ENCODE data around the gene MYOM1.
"Not testable (repeated sequence)": the region's sequence is repeated elsewhere in the genome, so short reads cannot be mapped to it uniquely, and the experiment has no call there.

Gene MYOM1

DNA sequence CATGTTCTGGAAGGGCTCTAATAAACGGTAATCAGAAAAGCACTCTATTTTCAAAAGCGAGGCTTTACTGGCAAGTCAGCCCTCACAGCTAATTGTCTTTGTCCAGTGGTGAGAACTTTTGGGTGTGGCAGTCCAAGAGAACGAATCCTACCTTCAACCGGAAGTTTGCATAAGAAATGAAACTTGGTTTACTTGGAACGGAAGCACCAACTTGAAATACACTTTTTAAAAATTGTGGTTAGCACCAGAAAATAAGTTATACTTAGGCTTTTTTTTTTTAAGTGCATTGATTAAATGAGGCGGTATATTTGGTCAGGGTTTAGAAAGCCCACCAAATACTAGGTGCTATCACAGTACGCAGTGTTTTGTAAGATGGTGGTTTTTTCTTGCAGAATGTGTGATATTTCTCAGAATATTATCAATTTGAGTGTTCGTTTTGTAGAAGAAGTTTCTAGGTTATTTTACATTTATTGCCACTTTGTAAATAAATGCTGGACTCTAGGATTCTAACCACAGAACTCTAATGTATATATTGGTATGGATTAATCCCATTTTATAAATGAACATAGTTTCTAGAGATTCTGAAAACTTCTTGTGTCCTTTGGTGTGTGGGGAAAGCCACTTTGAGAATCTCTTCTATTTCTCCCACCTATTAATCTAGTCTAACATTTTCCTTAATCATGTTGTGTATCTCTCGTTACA is 29.0 kb upstream of the MYOM1 start:
- DNase-seq = peak; percentile 78

DNA sequence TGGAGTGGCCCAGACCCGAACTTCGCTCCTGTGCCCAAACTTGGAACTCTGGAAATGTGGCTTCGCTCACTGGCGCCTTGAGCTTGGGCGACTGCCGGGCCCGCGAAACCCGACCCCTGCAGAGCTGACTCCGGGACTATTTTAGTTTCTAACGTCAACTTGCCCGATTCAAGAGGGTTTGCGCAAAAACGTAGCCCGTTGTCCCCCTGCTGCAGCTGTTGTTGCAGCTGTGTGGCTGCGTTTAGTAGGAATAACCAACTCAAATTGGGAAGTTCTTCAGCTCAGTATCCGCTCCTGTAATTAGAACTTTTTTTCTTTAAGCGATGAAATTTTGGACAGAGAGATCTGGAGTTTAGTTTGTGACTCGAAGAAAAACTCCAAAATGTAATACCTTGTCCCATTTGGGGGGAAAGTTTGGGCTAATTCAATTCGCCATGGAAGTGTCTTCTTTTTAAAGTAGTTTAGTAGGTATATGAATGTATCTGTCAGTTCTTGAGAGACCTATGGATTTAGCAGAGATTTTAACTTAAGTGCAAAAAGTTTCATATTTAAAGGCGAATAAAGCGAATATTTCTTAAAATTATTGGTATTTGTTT is 28.4 kb upstream of the MYOM1 start:
- no peak for DNase-seq

DNA sequence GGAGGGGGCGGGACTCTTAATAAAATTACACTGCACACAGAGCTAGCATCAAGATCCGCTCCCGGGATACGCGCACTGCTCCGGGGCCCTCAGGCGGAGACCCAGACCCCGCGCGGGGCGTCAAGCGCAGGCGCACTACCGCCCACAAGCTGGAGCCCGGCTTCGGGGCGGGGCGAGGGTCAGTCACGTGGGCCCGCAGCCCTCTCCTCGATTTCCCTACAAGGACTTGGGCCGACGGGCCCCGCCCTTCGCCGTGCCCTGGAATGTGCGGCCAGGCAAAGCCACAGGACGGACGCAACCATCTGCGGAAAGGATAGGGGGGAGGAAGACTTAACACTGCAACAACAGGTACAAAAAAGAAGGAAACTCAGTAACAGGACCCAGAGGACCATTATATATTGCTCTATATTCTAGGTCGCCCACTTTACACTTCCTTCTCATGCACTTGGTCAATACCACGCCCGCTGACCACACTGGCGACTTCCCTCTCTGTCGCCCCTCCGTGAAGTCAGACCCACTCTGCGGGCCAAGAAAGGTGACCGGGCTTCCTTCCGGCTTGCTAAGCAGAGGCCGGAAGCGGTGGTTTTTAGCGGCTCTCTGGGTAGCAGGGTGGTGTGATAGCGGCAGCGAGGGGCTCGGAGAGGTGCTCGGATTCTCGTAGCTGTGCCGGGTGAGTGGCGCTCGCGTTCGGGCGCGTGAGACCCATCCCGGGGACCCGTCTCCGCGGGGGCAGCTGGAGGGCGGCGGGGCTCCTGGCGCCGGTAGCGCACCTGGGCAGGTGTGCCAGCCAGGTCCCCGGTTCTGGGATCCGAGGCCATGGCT is 27.7 kb upstream of the MYOM1 start, which contains the start of gene MYL12A:
TSS of gene MYL12A (plus strand) at position 562 of the 822 bp plus-strand sequence. CDS start 5,447 bp downstream, outside the sequence.
- peak; percentile 99 for DNase-seq

DNA sequence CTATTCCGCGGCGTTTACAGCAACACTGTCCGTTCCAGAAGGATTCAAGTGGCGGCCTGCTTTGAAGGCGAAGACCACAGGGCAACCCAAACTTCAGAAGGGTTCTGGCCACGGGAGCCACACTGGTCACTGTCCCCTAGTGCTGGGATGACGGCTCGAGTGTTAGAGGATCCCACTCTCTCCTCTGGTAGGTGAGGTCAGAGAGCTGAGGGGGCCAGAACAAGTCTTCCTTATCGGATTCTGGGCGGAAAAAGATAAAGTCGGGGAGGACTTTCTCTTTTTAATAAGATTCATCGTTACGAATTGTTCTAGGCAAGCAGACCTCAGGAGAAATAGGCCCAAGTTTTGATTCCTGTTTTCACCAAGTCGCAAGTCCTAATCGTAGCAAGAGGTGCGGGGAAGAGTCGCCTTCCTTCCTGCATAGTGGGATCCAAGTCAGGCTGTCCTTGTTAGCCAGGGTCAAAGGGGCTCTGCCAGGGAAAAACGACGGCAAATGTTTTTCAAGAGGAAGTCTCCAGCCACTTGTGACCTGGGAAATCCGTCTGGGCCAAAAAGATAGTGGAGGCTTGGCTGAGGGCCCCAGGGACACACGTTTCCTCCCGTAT is 27.0 kb upstream of the MYOM1 start:
- no peak for DNase-seq

DNA sequence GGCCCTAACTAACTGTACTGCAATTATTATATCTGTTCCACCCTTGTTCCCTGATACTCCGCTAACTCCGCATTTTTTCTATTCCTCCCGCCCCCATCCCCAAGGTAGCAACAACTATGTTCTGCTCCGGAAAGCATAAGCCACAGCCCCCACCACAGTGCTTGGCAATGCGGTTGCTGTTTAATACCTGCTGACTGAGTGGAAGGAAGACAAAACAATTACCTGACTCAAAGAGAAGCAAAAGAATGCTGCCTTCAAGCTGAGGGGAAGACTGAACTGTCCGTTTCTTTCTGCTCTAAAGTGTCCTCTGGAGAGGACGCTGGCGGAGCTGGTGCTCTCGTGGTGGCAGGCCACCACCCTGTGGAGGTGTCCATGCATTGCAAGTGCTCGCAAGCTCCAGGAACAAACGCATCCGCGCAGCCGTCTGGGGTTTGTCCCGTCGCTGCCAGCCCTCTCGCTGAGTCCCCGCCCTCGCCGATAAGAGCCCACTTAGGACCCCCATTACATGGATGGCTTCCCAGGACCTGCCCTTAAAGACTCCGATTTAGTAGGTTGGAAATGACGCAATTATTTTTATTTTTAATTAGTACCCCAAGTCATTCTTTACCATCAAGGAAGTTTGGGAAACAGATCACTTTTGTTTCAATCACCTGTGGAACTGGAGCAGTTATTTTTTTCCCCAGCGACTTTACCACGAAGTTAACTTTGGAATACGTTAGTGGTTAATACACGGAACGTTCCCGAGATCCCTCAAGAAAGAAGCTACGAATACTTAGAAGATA is 26.3 kb upstream of the MYOM1 start:
- peak; percentile 89 for DNase-seq

DNA sequence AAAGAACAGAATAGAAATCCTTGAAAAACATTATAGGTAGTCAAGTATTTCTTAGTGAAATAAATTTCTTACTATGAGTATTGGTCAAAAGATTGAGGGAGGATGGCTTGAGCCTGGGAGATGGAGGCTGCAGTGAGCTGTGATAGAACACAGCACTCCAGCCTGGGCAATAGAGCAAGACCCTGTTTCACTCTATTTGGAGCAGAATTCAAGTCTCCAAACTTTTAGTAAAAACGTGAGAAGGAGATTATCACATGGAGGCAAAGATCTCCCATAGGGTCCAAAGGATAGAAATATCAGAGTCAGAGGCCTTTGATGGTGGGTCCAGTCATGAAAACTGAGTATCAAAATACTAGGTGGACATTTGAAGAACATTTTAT is 25.4 kb upstream of the MYOM1 start:
- DNase-seq = no peak

DNA sequence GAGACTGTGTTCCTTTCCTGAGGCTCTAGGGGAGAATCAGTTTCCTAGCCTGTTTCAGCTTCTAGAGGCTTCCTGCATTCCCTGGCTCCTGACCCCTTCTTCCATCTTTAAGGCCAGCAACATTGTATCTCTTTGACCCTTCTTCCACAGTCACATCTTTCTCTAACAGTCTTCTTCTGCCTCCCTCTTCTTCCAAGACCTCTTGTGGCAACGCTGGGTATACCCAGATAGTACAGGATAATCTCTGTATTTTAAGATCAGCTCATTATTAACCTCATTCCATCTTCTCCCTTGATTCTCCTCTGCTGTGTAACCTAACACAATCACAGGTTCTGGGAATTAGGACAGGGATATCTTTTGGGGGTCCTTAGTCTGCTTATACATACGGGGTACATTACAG is 19.0 kb upstream of the MYOM1 start:
- DNase-seq = no peak

DNA sequence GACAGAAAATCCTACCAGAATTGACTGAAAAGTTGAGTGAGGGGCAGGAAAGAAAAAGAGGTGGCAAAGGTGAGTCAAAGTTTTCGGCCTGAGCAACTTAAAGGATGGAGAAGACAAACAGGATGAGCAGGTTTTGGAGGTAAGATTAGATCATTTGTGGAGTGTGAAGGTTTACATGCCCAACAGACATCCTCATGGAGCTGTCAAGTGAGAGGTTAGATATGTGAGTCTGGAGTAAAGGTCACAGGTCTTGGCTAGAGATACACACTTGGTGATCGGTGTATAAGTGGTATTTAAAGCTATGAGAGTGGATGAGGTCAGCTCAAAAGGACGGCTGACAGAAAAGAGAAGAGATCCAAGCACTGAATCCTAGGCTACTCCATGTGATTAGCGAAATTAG is 16.7 kb upstream of the MYOM1 start:
- no peak for DNase-seq

DNA sequence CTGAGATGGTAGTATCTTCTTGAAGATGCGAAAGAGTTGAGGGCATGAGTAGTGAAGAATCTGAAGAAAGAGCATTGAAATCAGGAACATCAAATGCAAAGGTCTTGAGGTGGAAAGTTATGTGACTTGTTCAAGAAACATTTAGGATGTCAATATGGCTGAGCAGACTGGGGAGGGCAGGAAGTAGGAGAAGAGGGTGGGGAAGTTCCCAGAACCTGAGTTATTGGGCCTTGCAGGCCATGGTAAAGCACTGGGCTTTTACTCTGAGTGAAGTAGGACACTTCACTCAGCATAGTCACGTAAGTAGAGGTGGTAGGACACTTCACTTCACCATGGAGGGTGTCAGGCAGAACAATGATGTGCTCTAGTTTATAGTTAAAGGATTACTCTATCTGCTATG is 16.1 kb upstream of the MYOM1 start:
- no peak for DNase-seq

DNA sequence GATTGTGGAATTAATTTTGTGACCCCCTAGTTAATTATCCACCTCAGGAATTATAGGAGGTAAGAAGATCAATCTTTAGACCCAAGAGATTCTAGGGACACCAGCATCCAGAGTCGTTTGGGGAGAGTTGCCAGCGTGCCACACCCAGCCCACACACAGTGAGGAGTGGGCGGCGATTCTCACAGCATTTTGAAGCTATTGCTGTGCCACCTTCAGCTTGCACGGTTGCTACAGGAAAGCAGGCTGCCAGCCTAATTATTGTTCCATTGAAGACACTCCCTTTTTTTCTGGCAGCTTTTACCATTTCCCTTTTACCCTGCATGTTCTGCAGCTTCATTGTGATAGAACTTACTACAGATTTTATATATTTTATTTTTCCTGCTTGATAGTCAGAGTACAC is 14.7 kb upstream of the MYOM1 start:
- DNase-seq = no peak

DNA sequence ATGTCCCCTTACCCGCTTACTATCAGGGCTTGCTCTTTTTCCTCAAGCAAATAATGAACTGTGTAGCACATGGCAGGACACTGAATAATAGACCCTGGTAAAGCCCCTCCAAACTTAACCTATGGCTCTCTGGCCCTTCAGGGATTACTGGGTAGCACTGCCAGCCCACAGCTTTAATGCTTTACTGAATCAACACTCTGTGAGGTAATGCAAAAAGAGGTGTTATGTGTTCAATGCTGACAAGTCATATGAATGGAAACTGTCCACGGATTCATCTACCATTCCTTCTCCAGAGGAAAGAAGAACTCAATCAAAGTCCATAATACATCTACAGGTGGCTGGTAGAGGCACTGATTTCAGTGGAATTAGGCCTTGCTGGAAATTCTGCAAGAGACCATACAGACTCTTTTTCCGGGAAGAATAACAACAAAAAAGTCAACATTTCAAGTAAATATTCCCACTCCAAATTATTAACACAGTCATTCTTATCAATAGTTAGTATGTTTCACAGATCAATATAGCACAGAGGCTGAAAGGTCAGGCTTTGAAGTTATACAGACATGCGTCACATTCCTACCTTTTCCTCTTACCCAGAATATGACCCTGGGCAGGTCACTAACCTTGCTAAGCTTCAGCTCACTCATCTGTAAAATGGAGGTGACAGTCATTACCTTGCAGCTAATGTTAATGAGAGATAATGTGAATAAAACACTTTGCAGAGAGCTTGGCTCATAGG is 13.8 kb upstream of the MYOM1 start:
- DNase-seq = no peak

DNA sequence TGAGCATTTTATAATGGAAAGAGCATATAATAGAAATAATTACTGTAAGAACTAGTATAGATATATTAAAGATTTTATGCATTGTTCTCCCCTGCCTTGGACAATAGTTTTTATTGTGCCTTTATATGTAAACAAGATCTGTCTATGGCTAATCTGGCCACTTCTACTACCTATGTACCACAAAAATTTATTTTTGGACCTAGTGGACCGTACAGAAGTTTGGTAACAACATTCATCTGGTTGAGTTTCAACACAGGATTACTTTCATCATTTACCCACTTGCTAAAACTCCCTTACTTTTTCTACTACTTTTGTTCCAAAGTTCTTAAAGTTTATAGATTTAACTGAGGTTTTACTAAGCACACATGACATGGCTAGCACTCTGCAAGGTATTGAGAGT is 13.2 kb upstream of the MYOM1 start:
- no peak for DNase-seq

DNA sequence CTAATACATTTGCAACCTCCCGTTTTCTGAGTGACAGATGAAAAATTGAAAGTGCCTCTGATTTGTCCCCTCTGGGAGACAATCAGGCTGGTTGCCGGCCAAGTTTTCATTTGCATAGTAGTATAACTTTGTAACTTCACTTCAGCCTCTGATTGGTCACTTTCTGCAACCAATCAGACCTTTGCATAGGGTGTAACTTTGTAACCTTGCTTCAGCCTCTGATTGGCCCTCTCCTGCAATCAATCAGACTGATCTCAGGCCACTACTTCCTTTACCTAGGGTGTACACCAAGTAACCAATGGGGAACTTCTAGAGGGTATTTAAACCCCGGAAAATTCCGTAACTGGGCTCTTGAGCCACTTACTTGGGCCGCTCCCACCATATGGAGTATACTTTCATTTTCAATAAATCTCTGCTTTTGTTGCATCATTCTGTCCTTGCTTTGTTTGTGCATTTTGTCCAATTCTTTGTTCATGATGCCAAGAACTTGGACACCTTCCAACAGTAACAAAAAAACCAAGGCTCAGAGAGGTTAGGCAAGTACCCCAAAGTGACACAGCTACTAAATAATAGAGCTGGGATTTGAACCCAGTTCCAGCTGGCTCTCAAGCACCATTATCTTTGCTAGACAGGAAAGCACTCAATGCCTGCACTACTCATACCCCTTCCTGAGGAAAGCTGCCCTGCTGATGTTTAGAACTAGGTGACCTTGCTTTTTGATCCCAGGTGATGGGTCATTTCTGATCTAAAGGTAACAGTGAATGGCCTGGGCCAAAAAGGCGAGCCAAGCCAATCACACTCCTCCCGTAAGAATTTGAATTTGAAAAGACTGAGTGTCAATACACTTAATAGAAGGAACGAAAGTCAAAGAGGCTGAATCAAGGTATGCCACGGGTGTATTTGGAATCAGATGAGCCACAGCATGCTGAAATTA is 10.9 kb upstream of the MYOM1 start:
- DNase-seq = no peak

DNA sequence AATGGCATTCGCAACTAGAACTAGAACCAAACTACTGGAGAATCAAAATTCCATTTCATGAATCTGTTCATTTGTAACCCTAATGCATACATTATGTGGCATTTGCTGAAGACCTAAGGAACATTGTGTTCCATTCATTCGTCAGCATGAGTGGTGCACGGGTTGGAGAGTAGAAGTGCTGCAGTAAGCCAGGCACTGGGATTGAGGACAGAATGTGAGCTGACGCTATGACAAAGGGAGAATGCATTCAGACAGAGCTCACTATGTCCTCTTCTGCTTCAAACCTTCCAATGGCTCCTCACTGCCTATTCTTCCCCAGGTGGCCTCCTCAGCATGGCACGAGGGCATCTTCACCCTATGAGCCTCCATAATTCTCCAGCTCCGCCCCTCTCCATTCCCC is 6.3 kb upstream of the MYOM1 start:
- no peak for DNase-seq

DNA sequence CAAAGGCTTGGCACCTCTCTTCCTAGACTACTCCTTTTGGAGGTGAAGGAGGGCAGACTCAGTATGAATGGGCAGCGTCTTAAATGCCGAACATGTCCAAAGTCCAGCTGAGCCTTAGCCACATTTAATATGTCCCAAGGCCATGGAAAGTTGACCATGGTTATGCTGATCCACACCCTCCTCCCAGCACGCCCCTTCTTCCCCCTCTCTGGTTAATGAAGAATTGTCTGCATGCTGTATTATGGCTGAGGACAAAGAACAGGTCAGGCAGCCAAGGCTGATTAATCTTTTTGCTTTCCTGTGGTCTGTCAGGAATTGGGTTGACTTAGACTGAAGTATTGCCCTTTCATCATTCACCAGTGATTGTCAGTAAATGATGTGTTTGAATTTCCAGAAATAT is 5.8 kb upstream of the MYOM1 start:
- DNase-seq = no peak

DNA sequence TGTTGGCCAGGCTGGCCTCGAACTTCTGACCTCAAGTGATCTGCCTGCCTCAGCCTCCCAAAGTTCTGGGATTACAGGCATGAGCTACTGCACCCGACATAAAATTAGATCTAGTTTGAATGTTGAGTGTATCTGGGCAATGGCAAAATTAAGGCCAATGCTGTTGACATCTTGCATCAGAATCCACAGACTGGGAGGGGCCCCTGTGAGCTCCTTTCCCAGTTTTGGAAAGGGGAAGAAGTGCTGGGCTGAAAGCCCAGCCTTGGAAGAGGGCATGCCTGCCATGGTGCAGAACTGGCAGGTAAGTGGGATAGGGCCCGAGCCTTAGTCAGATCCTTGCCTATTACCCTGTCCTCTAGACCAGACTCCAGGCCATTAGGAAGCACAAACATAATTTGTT is 4.5 kb upstream of the MYOM1 start:
- no peak for DNase-seq

DNA sequence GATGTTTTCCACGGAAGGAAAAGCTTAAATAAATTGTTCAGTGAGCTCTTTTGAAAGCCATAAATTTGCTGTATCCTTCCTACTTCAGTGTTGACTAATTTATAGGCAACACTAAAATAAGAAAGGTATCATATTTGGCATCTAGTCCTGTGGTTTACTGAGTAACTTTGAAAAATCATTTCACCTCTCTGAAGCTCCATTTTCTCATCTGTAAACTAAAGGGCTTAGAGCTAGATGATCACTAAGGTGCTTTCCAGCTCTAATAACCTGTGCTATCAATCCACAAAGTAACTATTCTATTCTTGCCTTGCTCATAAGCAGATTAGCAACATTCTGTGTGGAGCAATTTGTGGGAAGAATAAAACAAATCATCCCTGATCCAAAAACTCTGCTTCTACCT is 3.6 kb upstream of the MYOM1 start:
- DNase-seq = peak; percentile 42

DNA sequence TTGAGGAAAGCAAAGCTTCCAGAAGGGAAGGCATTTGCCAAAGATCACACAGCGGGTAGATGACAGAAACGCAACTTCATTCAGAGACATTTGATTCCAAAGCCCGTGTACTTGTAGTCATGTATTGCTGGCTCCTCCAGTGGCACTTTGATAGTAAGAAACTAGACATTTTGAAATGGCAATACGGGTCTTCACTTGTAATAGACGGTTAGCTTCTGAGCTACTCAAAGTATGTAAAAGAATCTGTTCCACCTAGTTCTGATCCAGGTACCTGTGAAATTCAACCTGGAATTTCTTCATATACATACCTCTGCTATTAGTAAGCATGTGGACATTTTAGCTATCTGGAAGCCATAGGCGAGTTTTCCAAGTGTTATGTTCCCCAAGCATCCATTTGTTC is 1.7 kb upstream of the MYOM1 start:
- no peak for DNase-seq

DNA sequence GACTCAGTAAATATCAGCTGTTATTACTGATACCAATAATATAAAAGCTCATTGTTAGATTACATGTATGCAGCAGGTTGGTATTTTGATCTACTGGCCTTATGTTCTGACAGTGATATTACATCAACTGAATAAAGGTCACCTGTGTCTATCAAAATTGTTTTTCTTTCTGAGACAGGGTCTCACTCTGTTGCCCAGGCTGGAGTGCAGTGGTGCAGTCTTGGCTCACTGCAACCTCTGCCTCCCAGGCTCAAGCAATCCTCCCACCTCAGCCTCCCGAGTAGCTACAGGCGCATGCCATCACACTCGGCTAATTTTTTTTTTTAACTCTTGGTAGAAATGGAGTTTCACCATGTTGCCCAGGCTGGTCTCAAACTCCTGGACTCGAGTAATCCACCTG is 1.1 kb upstream of the MYOM1 start:
- DNase-seq = not testable (repeated sequence)

DNA sequence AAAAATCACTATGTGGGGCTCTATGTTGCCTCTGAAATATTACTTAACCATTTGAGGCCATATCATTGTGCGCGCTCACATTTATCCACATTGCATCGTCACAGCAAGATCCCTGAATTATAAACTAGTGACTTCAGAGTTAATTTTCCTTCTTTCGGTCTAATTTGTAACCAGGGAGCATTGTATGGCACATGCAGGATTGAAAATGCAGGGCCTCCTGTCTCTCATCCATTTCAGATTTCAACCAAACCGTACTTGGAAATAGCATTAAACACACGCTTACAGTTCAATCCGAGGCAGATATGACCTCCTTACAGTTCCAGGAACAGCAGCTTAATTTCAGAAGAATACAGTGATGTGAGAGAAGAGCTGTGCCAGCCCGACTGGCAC is 532 bp downstream of the MYOM1 start:
- no peak for DNase-seq

DNA sequence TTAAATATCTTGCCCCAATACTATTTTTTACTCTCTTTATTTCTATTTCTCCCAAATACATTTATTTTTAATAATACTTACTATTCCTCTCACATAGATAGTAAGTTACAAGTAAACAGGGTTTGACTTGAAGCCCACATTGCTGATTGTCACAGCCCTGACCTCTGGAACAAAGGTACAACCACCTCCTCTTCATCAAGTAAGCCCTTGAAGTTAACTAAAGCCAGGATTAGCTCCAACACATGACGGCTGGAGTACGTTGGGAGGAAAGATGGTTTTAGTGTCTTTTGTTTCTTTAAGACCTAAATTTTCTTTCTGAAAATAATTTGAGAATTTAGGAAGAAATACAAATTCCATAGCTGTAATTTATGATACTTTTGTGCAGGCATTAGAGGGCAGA is 949 bp downstream of the MYOM1 start:
- no peak for DNase-seq
